SK-N-SH (cell line): Measurements from ENCODE around the gene CRLF1. TPM values are rescaled to one million over a fixed set of nuclear protein-coding genes. Genes with fewer than 3 reads are reported as not detected.
A peak's percentile ranks its signal among the peaks of the same experiment; 100 is the strongest.

Experiments
- CTCF ChIA-PET: fragments of 300-600, 350-600 bp; formaldehyde crosslinking; extraction: SDS; loops from one replicate; lab custom pipeline; 2021; lab: Yijun Ruan, JAX
- POLR2A ChIA-PET: fragments of 350-600 bp; sonication (Branson Sonifier 250); formaldehyde crosslinking; extraction: SDS; loops from one replicate; lab custom pipeline; 2020; ENCODE audit warnings: antibody characterized with exemption, inconsistent platforms; lab: Yijun Ruan, JAX
- DNase-seq: peaks from one replicate; pipeline ENCODE4 v3.0.0; 2012
- H2AFZ ChIP-seq: fragments of 200-600 bp; sonication (generic); 2 replicates; pipeline ENCODE4 v1.8.1; 2016; ENCODE audit warnings: antibody characterized with exemption, mild to moderate bottlenecking, low read depth
- H3F3A ChIP-seq: fragments of 200-600 bp; sonication (generic); replicated peaks from 2 replicates; pipeline ENCODE3; 2016; ENCODE audit warnings: antibody characterized with exemption, mild to moderate bottlenecking; ENCODE audit not compliant: insufficient read depth
- H3K27ac ChIP-seq, 2 experiments: fragments of 200-500 bp in 1 of 2; fragments of 200-600 bp in 1 of 2; sonication (Bioruptor generic) in 1 of 2; sonication (generic), shearing (Covaris generic) in 1 of 2; 2 replicates each; pipeline versions ENCODE4 v1.5.1 to v1.6.1; 2014 to 2016; ENCODE audit warnings: low read depth in 2 of 2, inconsistent platforms in 1 of 2, low read length in 1 of 2, mild to moderate bottlenecking in 1 of 2, mixed read lengths in 1 of 2
- H3K27me3 ChIP-seq: fragments of 200-600 bp; sonication (generic), shearing (Covaris generic); 2 replicates; pipeline ENCODE4 v1.6.1; 2016; ENCODE audit warnings: mixed run types; ENCODE audit not compliant: insufficient read depth
- H3K36me3 ChIP-seq, 2 experiments: fragments of 200-500 bp in 1 of 2; fragments of 200-600 bp in 1 of 2; sonication (Bioruptor generic) in 1 of 2; sonication (generic) in 1 of 2; replicated peaks in 1 of 2; 2 replicates each; pipeline versions ENCODE3 to v1.5.1; 2014 to 2016; ENCODE audit warnings: low read length in 1 of 2, mild to moderate bottlenecking in 1 of 2; ENCODE audit not compliant: insufficient read depth in 2 of 2, control insufficient read depth in 1 of 2
- H3K4me1 ChIP-seq, 2 experiments: fragments of 200-500 bp in 1 of 2; fragments of 200-600 bp in 1 of 2; sonication (Bioruptor generic) in 1 of 2; sonication (generic), shearing (Covaris generic) in 1 of 2; 2 replicates each; pipeline versions ENCODE4 v1.5.1 to v1.6.1; 2014 to 2016; ENCODE audit warnings: low read depth in 1 of 2, low read length in 1 of 2, mixed run types in 1 of 2; ENCODE audit not compliant: insufficient read depth in 2 of 2, control insufficient read depth in 1 of 2
- H3K4me2 ChIP-seq: fragments of 200-600 bp; sonication (generic), shearing (Covaris generic); 2 replicates; pipeline ENCODE4 v1.6.1; 2017; ENCODE audit warnings: mixed run types
- H3K4me3 ChIP-seq, 2 experiments: fragments of 200-500 bp in 1 of 2; fragments of 200-600 bp in 1 of 2; sonication (Bioruptor generic) in 1 of 2; sonication (generic), shearing (Covaris generic) in 1 of 2; 2 replicates each; pipeline versions ENCODE4 v1.5.1 to v1.8.1; 2014 to 2016; ENCODE audit warnings: low read depth in 2 of 2, inconsistent platforms in 1 of 2, low read length in 1 of 2, mild to moderate bottlenecking in 1 of 2, mixed read lengths in 1 of 2, moderate library complexity in 1 of 2
- H3K79me2 ChIP-seq: fragments of 200-600 bp; sonication (generic); 2 replicates; pipeline ENCODE4 v1.8.1; 2017; ENCODE audit warnings: mild to moderate bottlenecking; ENCODE audit not compliant: insufficient read depth
- H3K9ac ChIP-seq: fragments of 200-600 bp; sonication (generic); 2 replicates; pipeline ENCODE4 v1.6.1; 2017; ENCODE audit warnings: mixed run types
- H3K9me2 ChIP-seq: fragments of 200-600 bp; sonication (generic); 2 replicates; pipeline ENCODE4 v1.6.1; 2017; ENCODE audit warnings: mixed run types
- H3K9me3 ChIP-seq: fragments of 200-600 bp; sonication (generic); 2 replicates; pipeline ENCODE4 v1.6.1; 2017; ENCODE audit warnings: mixed run types, mild to moderate bottlenecking, moderate library complexity
- H4K20me1 ChIP-seq: fragments of 200-600 bp; sonication (generic); 2 replicates; pipeline ENCODE4 v1.6.1; 2017; ENCODE audit warnings: mild to moderate bottlenecking, mixed run types; ENCODE audit not compliant: insufficient read depth
- CHD2 ChIP-seq: fragments of 150-350 bp; IDR thresholded peaks from 2 replicates; pipeline ENCODE4 v1.6.1; 2018; ENCODE audit warnings: low read length; ENCODE audit not compliant: partially characterized antibody
- EZH2phosphoT487 ChIP-seq: fragments of 200-600 bp; sonication (generic); IDR thresholded peaks from 2 replicates; pipeline ENCODE4 v1.6.1; 2017; ENCODE audit warnings: low read depth, mixed run types, mild to moderate bottlenecking, antibody characterized with exemption, moderate library complexity, borderline replicate concordance
- FOXM1 ChIP-seq: IDR thresholded peaks from 2 replicates; pipeline ENCODE4 v1.4.0; 2012; ENCODE audit warnings: low read depth, mild to moderate bottlenecking
- GABPA ChIP-seq: IDR thresholded peaks from 2 replicates; pipeline ENCODE4 v1.4.0; 2012; ENCODE audit warnings: low read depth, mild to moderate bottlenecking
- IRF3 ChIP-seq: fragments of 150-350 bp; IDR thresholded peaks from 2 replicates; pipeline ENCODE4 v1.6.1; 2016; ENCODE audit warnings: mild to moderate bottlenecking, low read depth, low read length
- MAX ChIP-seq: IDR thresholded peaks from 2 replicates; pipeline ENCODE4 v1.4.0; 2012; ENCODE audit warnings: low read depth
- MEF2A ChIP-seq: IDR thresholded peaks from 2 replicates; pipeline ENCODE4 v1.4.0; 2012; ENCODE audit warnings: low read depth, borderline replicate concordance
- NFIC ChIP-seq: IDR thresholded peaks from 2 replicates; pipeline ENCODE4 v1.4.0; 2012; ENCODE audit warnings: borderline replicate concordance
- NRF1 ChIP-seq: IDR thresholded peaks from 2 replicates; pipeline ENCODE4 v1.6.1; 2012; ENCODE audit warnings: low read depth, mild to moderate bottlenecking, low read length
- RFX5 ChIP-seq: IDR thresholded peaks from 2 replicates; pipeline ENCODE4 v1.6.1; 2012; ENCODE audit warnings: mild to moderate bottlenecking, improper control_type of control experiment, low read length
- TEAD4 ChIP-seq: IDR thresholded peaks from 2 replicates; pipeline ENCODE4 v1.4.0; 2012; ENCODE audit warnings: mild to moderate bottlenecking, borderline replicate concordance; ENCODE audit not compliant: insufficient read depth
- YY1 ChIP-seq: IDR thresholded peaks from 2 replicates; pipeline ENCODE4 v1.4.0; 2012; ENCODE audit warnings: low read depth, mild to moderate bottlenecking
- WGBS: methylation state at CpG from one replicate; pipeline ENCODE4 v1.1.6; 2017; ENCODE audit warnings: low lambda C conversion rate; 5-methylcytosine and 5-hydroxymethylcytosine counted together
- polyA plus RNA-seq, 3 experiments: library from polyadenylated mRNA; depleted of rRNA; stranded (reverse); fragments of >200 nt; gene quantifications; 2 replicates each; pipeline ENCODE4 v1.2.3, GENCODE V29; 2012
- TF ChIP-seq, protein P1 (sequence below): IDR thresholded peaks from 2 replicates; pipeline ENCODE4; 2012
- TF ChIP-seq, protein P2 (sequence below): fragments of 200-600 bp; sonication (generic); IDR thresholded peaks from 2 replicates; pipeline ENCODE4 v1.6.1; 2017; ENCODE audit warnings: antibody characterized with exemption, mild to moderate bottlenecking, moderate library complexity
- TF ChIP-seq, protein P3 (sequence below): IDR thresholded peaks from 2 replicates; pipeline ENCODE4 v1.4.0; 2012; ENCODE audit warnings: low read depth, borderline replicate concordance

CRLF1 gene
- polyA plus RNA-seq, 1 of the 3 experiments (the other 2 are of a cell fraction), result 0.71 TPM

DNA sequence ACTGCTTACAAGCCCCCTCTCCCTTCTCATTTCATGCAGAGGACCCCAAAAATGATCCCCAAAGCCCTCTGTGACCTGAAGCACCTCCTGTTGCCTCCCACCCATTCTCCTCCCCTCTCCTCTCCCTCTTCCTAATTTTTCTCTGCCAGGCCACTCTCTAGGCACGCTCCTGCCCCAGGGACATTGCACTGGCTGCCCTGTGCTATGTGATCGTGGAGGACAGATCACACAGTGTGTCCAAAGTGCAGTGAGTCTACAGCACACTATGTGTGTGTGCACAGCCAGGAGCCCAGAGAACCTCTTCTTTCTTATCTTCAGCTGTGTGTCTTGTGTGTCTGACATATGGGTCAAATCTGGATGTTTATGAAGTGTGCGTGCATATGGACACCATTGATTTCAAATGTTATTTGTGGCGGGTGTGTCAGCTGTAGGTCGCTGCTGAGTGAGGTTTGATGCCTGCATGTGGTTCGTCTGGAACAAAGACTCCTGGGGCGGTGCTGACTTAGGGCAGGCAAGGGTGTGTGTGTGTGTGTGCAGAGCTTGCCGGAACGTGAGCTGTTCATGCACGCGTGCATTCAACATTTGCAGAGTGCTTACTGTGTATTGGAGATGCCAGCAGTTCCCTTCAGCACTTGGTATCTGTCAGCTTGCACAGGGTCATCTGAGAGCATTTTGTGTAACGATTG is 28.2 kb upstream of the CRLF1 start:
- Histone ChIP-seq H3K4me2 (no peak overlapping the region), H4K20me1 (no peaks in the 10 kb centered on the region)

GRCh38 chr19:18633321-18633720 is 26.7 kb upstream of the CRLF1 start:
- TF ChIP-seq YY1 (no peak), EZH2phosphoT487 (no peak), MAX (no peak), RFX5 (no peak), CHD2 (no peak), IRF3 (no peak), NRF1 (no peak), MEF2A (no peak), GABPA (no peak), TEAD4 (no peak), NFIC (no peak)
- TF ChIP-seq, protein P1, sequence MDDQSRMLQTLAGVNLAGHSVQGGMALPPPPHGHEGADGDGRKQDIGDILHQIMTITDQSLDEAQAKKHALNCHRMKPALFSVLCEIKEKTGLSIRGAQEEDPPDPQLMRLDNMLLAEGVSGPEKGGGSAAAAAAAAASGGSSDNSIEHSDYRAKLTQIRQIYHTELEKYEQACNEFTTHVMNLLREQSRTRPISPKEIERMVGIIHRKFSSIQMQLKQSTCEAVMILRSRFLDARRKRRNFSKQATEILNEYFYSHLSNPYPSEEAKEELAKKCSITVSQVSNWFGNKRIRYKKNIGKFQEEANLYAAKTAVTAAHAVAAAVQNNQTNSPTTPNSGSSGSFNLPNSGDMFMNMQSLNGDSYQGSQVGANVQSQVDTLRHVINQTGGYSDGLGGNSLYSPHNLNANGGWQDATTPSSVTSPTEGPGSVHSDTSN, result no peak
- TF ChIP-seq, protein P2, sequence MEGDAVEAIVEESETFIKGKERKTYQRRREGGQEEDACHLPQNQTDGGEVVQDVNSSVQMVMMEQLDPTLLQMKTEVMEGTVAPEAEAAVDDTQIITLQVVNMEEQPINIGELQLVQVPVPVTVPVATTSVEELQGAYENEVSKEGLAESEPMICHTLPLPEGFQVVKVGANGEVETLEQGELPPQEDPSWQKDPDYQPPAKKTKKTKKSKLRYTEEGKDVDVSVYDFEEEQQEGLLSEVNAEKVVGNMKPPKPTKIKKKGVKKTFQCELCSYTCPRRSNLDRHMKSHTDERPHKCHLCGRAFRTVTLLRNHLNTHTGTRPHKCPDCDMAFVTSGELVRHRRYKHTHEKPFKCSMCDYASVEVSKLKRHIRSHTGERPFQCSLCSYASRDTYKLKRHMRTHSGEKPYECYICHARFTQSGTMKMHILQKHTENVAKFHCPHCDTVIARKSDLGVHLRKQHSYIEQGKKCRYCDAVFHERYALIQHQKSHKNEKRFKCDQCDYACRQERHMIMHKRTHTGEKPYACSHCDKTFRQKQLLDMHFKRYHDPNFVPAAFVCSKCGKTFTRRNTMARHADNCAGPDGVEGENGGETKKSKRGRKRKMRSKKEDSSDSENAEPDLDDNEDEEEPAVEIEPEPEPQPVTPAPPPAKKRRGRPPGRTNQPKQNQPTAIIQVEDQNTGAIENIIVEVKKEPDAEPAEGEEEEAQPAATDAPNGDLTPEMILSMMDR, result no peak
- TF ChIP-seq, protein P3, sequence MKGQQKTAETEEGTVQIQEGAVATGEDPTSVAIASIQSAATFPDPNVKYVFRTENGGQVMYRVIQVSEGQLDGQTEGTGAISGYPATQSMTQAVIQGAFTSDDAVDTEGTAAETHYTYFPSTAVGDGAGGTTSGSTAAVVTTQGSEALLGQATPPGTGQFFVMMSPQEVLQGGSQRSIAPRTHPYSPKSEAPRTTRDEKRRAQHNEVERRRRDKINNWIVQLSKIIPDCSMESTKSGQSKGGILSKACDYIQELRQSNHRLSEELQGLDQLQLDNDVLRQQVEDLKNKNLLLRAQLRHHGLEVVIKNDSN, result no peak
- Histone ChIP-seq H3F3A (peaks cover 4% of the 10 kb centered on the region), H3K4me1 (peaks cover 0 to 28% of the 10 kb centered on the region in 2 experiments; a peak in 2 of 4 replicates), H2AFZ (no peak overlapping the region), H3K4me3 (no peak overlapping the region), H3K27ac (no peak overlapping the region; a peak in 1 of 4 replicates), H3K9me2 (no peaks in the 10 kb centered on the region), H3K9me3 (no peaks in the 10 kb centered on the region), H3K27me3 (no peaks in the 10 kb centered on the region), H3K36me3 (no peaks in the 10 kb centered on the region), H3K9ac (no peak overlapping the region), H4K20me1 (no peaks in the 10 kb centered on the region), H3K79me2 (peaks cover 11% of the 10 kb centered on the region), H3K4me2 (no peak overlapping the region)
- POLR2A ChIA-PET, result no interaction called here
- DNase-seq, result peak; percentile 50
- WGBS, result 43% methylated on average over 4 of the region's 8 CpGs
- CTCF ChIA-PET, result interaction anchor here (0.8 kb wide), 1 partner anchor 39 kb away, joined by 3 read pairs; no protein-coding TSS in a partner anchor

More for the DNA sequence above, 28.2 kb upstream of the CRLF1 start:
- TF ChIP-seq, protein P3, result no peak
- no peak for TF ChIP-seq CHD2
- TF ChIP-seq FOXM1, result no peak
- TF ChIP-seq RFX5, result no peak
- H3K4me3 ChIP-seq, result no peak overlapping the region
- ChIA-PET CTCF (interaction anchor here (0.9 to 1.3 kb wide), 2 partner anchors 14 to 47 kb away, joined by 3 read pairs; partner anchors contain the start of gene REX1BD), POLR2A (no interaction called here)
- peaks cover 0 to 23% of the 10 kb centered on the region in 2 experiments; a peak in 2 of 4 replicates for H3K4me1 ChIP-seq
- H3K9me2 ChIP-seq, result no peaks in the 10 kb centered on the region
- no peaks in the 10 kb centered on the region for H3K36me3 ChIP-seq
- H3K79me2 ChIP-seq, result peaks cover 24% of the 10 kb centered on the region
- H3K27me3 ChIP-seq, result no peaks in the 10 kb centered on the region
- peaks cover 4% of the 10 kb centered on the region for H3F3A ChIP-seq
- H3K27ac ChIP-seq, result no peak overlapping the region
- DNase-seq, result no peak
- 83% methylated on average over 12 of the region's 12 CpGs for WGBS
- H3K9ac ChIP-seq, result no peak overlapping the region
- no peaks in the 10 kb centered on the region for H3K9me3 ChIP-seq
- H2AFZ ChIP-seq, result no peak overlapping the region
